Lung (tissue), 12 donors: ENCODE results near the gene FHOD3. TPM values are rescaled to one million over a fixed set of nuclear protein-coding genes. Genes with fewer than 3 reads are reported as not detected.

ENCODE experiments used
- ATAC-seq: fragments of 200-7000 bp; cut with Tn5 transposase; one replicate; pipeline ENCODE4 v1.9.1; 2020; ENCODE audit warnings: moderate number of reproducible peaks; ENCODE audit not compliant: insufficient read depth, low FRiP score
- DNase-seq, 3 donors: peaks; one replicate each; pipeline ENCODE4 v3.0.0-alpha.2; 2013 to 2017
- H3K27ac ChIP-seq, 2 donors: one replicate each; pipeline ENCODE4 v1.5.1; 2013; ENCODE audit warnings: mild to moderate bottlenecking in 2 of 2, moderate library complexity in 2 of 2, control low read depth in 1 of 2, inconsistent platforms in 1 of 2, low read depth in 1 of 2, low read length in 1 of 2
- H3K27me3 ChIP-seq, 3 donors: one replicate each; pipeline ENCODE4 v1.5.1; 2013; ENCODE audit warnings: low read length in 2 of 3; ENCODE audit not compliant: control insufficient read depth in 3 of 3, insufficient read depth in 3 of 3
- H3K36me3 ChIP-seq, 4 donors: one replicate each; pipeline ENCODE4 v1.5.1; 2013; ENCODE audit warnings: low read length in 4 of 4, mild to moderate bottlenecking in 1 of 4, moderate library complexity in 1 of 4; ENCODE audit not compliant: control insufficient read depth in 4 of 4, insufficient read depth in 4 of 4
- H3K4me1 ChIP-seq, 5 donors: one replicate each; pipeline ENCODE4 v1.5.1; 2013; ENCODE audit warnings: low read length in 5 of 5, mild to moderate bottlenecking in 2 of 5, moderate library complexity in 1 of 5; ENCODE audit not compliant: control insufficient read depth in 5 of 5, insufficient read depth in 5 of 5
- H3K4me3 ChIP-seq: one replicate; pipeline ENCODE4 v1.5.1; 2013; ENCODE audit warnings: mild to moderate bottlenecking, control low read depth, moderate library complexity
- H3K9ac ChIP-seq, 2 donors: one replicate each; pipeline ENCODE4 v1.5.1; 2013; ENCODE audit warnings: low read length in 2 of 2, control low read depth in 1 of 2; ENCODE audit not compliant: insufficient read depth in 1 of 2
- H3K9me3 ChIP-seq, 4 donors: one replicate each; pipeline ENCODE4 v1.5.1; 2013; ENCODE audit warnings: low read length in 3 of 4, mild to moderate bottlenecking in 1 of 4, moderate library complexity in 1 of 4; ENCODE audit not compliant: control insufficient read depth in 4 of 4, insufficient read depth in 3 of 4
- CTCF ChIP-seq: IDR thresholded peaks from 2 replicates; pipeline ENCODE4 v1.5.1; 2012; ENCODE audit warnings: mild to moderate bottlenecking; ENCODE audit errors: control extremely low read depth, extremely low read depth
- WGBS, 2 donors: extraction: QIAGEN DNeasy Blood & Tissue Kit; methylation state at CpG; one replicate each; pipeline ENCODE4 v1.1.7; 2013; 5-methylcytosine and 5-hydroxymethylcytosine counted together
- polyA plus RNA-seq, 2 donors: library from polyadenylated mRNA; stranded (reverse); fragments of 200-250 nt; gene quantifications; one replicate each; pipeline ENCODE4 v1.2.1, GENCODE V29; 2013
- total RNA-seq, 2 donors: library from RNA; depleted of rRNA in 1 of 2; stranded (reverse); fragments of >200 nt in 1 of 2; gene quantifications; one replicate each; pipeline ENCODE4 v1.2.1, GENCODE V29; 2014 to 2021
- donor health status: control.
- donor health status: control.
- donor health status: Bipolar disorder and iron deficiency.
- donor health status: healthy.
- donor health status: DM: yes; HTN: yes; CAD: no.

Gene FHOD3
- total and polyA plus RNA-seq, 4 donors: 1.0 to 7.4 (median 2.9) TPM

- ATAC-seq: no peak
- no peak for DNase-seq
- Histone ChIP-seq H3K4me3 (no peak overlapping the region), H3K27me3 (no peaks in the 10 kb centered on the region), H3K9me3 (no peaks in the 10 kb centered on the region), H3K4me1 (peaks cover 0 to 31% (median 7%) of the 10 kb centered on the region in 5 donors), H3K27ac (no peak overlapping the region), H3K9ac (no peak overlapping the region), H3K36me3 (no peaks in the 10 kb centered on the region)
- 87 to 88% methylated on average over 15 to 16 of the region's 16 CpGs for WGBS, 2 donors
- no peak for TF ChIP-seq CTCF
These were observed 38.2 kb downstream of the FHOD3 start for GRCh38 chr18:36335476-36336279.

- no peak overlapping the region for H3K4me3 ChIP-seq
- H3K9me3 ChIP-seq: no peaks in the 10 kb centered on the region
- no peak for DNase-seq
- H3K4me1 ChIP-seq: peaks cover 0 to 25% (median 7%) of the 10 kb centered on the region in 5 donors
- H3K27me3 ChIP-seq: no peaks in the 10 kb centered on the region
- H3K9ac ChIP-seq: no peak overlapping the region
- no peaks in the 10 kb centered on the region for H3K36me3 ChIP-seq
- peak overlapping the region in 1 of 2 donors; percentile 17 for H3K27ac ChIP-seq
- 70 to 81% methylated on average over 4 of the region's 4 CpGs for WGBS, 2 donors
- ATAC-seq: no peak
- no peak for TF ChIP-seq CTCF
These were observed 40.3 kb downstream of the FHOD3 start for GRCh38 chr18:36337679-36338402.

- WGBS, 2 donors: 74 to 86% methylated on average over 8 of the region's 8 CpGs
- Histone ChIP-seq H3K4me3 (no peak overlapping the region), H3K27me3 (no peaks in the 10 kb centered on the region), H3K27ac (peak overlapping the region in 1 of 2 donors; percentile 17), H3K36me3 (no peaks in the 10 kb centered on the region), H3K9me3 (no peaks in the 10 kb centered on the region), H3K4me1 (peaks cover 0 to 19% (median 6%) of the 10 kb centered on the region in 5 donors), H3K9ac (no peak overlapping the region)
- ATAC-seq (no peak), DNase-seq (no peak)
- TF ChIP-seq CTCF: no peak
These were observed 41.0 kb downstream of the FHOD3 start for GRCh38 chr18:36338403-36338933.
